K562 (cell line): Measurements from ENCODE around the gene FABP2. TPM values are rescaled to one million over a fixed set of nuclear protein-coding genes. Genes with fewer than 3 reads are reported as not detected.

Source experiments
- ATAC-seq: fragments of 200-7000 bp; cut with Tn5 transposase; 3 replicates; pipeline ENCODE4 v1.9.1; 2020; ENCODE audit warnings: moderate library complexity
- BruUV-seq: library from RNA; stranded (reverse); fragments of 400-500 nt; replicated peaks from 2 replicates; lab custom pipeline; 2021; lab: Mats Ljungman, UMichigan
- CTCF ChIA-PET: fragments of 300-600 bp; formaldehyde crosslinking; extraction: SDS; loops from one replicate; lab custom pipeline; 2021; ENCODE audit warnings: low intra/inter-chr PET ratio; lab: Yijun Ruan, JAX
- POLR2A ChIA-PET: fragments of 300-600, 350-650 bp; sonication (Branson Sonifier 250); formaldehyde crosslinking; extraction: SDS; loops from one replicate; lab custom pipeline; 2021; ENCODE audit warnings: antibody characterized with exemption, inconsistent platforms; lab: Yijun Ruan, JAX
- DNase-seq, 4 experiments: peaks; one replicate each; pipeline versions ENCODE4 v3.0.0 to v3.0.0-alpha.2; 2011 to 2018; ENCODE audit warnings: low spot score in 3 of 4, mixed read lengths in 3 of 4; ENCODE audit errors: extremely low read depth in 1 of 4
- FAIRE-seq: peaks from 2 replicates; lab custom pipeline; 2011; peaks lifted over from hg19 to GRCh38; lab: Jason Lieb, UNC
- H2AFZ ChIP-seq: 2 replicates; pipeline ENCODE4 v1.6.0; 2011; ENCODE audit warnings: low read depth, low read length, control low read depth, inconsistent platforms
- H3K27ac ChIP-seq: fragments of 200-600 bp; 3 replicates; pipeline ENCODE4 v1.8.0; 2011; ENCODE audit warnings: low read depth, mild to moderate bottlenecking, control low read depth, inconsistent platforms, low read length, moderate library complexity, mixed read lengths; ENCODE audit errors: extremely low read depth
- H3K27me3 ChIP-seq, 2 experiments: fragments of 300-600 bp in 1 of 2; 2 replicates in 1 of 2; 3 replicates in 1 of 2; pipeline versions ENCODE4 v1.6.0 to v1.8.0; 2011; ENCODE audit warnings: inconsistent platforms in 2 of 2, low read length in 2 of 2, mild to moderate bottlenecking in 1 of 2, mixed read lengths in 1 of 2, moderate library complexity in 1 of 2; ENCODE audit not compliant: control insufficient read depth in 2 of 2, insufficient read depth in 2 of 2
- H3K36me3 ChIP-seq: fragments of 300-600 bp; 3 replicates; pipeline ENCODE4 v1.8.0; 2011; ENCODE audit warnings: mild to moderate bottlenecking, low read length, inconsistent platforms; ENCODE audit not compliant: control insufficient read depth, insufficient read depth
- H3K4me1 ChIP-seq, 2 experiments: fragments of 200-600 bp in 1 of 2; replicated peaks in 1 of 2; 2 replicates in 1 of 2; 3 replicates in 1 of 2; pipeline versions ENCODE4 v1.5.1 to v1.8.0; 2011; ENCODE audit warnings: inconsistent platforms in 2 of 2, low read length in 2 of 2, mild to moderate bottlenecking in 1 of 2, mixed read lengths in 1 of 2, moderate library complexity in 1 of 2; ENCODE audit not compliant: control insufficient read depth in 2 of 2, insufficient read depth in 2 of 2
- H3K4me2 ChIP-seq: 2 replicates; pipeline ENCODE4 v1.6.1; 2011; ENCODE audit warnings: low read length, control low read depth, inconsistent platforms, mixed read lengths; ENCODE audit not compliant: insufficient read depth
- H3K4me3 ChIP-seq: fragments of 200-600 bp; sonication (generic), shearing (Covaris generic); 2 replicates; pipeline ENCODE4 v1.5.1; 2016; ENCODE audit warnings: control low read depth, inconsistent platforms
- H3K79me2 ChIP-seq: fragments of 200-600 bp; 3 replicates; pipeline ENCODE4 v1.8.0; 2011; ENCODE audit warnings: low read length, inconsistent platforms; ENCODE audit not compliant: control insufficient read depth, insufficient read depth
- H3K9ac ChIP-seq, 2 experiments: 2 replicates each; pipeline versions ENCODE4 v1.6.0 to v1.6.1; 2011; ENCODE audit warnings: low read depth in 2 of 2, low read length in 2 of 2, control low read depth in 1 of 2, inconsistent platforms in 1 of 2, mild to moderate bottlenecking in 1 of 2, mixed read lengths in 1 of 2; ENCODE audit not compliant: insufficient read depth in 1 of 2
- H3K9me1 ChIP-seq: one replicate; pipeline ENCODE4 v1.6.0; 2011; ENCODE audit warnings: inconsistent platforms, mild to moderate bottlenecking, low read length, moderate library complexity; ENCODE audit not compliant: control insufficient read depth, insufficient read depth
- H3K9me3 ChIP-seq: replicated peaks from 2 replicates; pipeline ENCODE4 v1.5.1; 2011; ENCODE audit warnings: low read depth, low read length, inconsistent platforms; ENCODE audit not compliant: control insufficient read depth, insufficient read depth
- H4K20me1 ChIP-seq: replicated peaks from 2 replicates; pipeline ENCODE4 v1.6.1; 2011; ENCODE audit warnings: low read length, inconsistent platforms, mixed read lengths; ENCODE audit not compliant: control insufficient read depth, insufficient read depth
- ARHGAP35 ChIP-seq: fragments of 450-650 bp; IDR thresholded peaks from 2 replicates; pipeline ENCODE4 v1.6.1; 2018; ENCODE audit not compliant: partially characterized antibody
- CBX8 ChIP-seq: fragments of 200-600 bp; sonication (generic); IDR thresholded peaks from 2 replicates; pipeline ENCODE4 v1.6.1; 2012; ENCODE audit warnings: borderline replicate concordance, mixed run types, low read depth, mild to moderate bottlenecking, moderate library complexity, mixed read lengths, low read length, control low read depth, inconsistent platforms; ENCODE audit not compliant: poor library complexity, severe bottlenecking; ENCODE audit errors: extremely low read depth
- EHMT2 ChIP-seq: fragments of 450-650 bp; IDR thresholded peaks from 2 replicates; pipeline ENCODE4 v1.6.1; 2018; ENCODE audit warnings: antibody characterized with exemption
- HEY1 ChIP-seq: fragments of 250-450 bp; sonication (Bioruptor Pico); IDR thresholded peaks from 2 replicates; pipeline ENCODE4 v1.5.0; 2020; ENCODE audit warnings: mild to moderate bottlenecking, moderate library complexity, borderline replicate concordance
- MCM3 ChIP-seq: fragments of 450-650 bp; IDR thresholded peaks from 2 replicates; pipeline ENCODE4 v1.6.1; 2016
- MECOM ChIP-seq: fragments of 250-450 bp; sonication (Bioruptor Pico); IDR thresholded peaks from 2 replicates; pipeline ENCODE4 v1.8.0; 2022; ENCODE audit warnings: inconsistent platforms
- PHB ChIP-seq: fragments of 250-450 bp; sonication (Bioruptor Pico); IDR thresholded peaks from 2 replicates; pipeline ENCODE4 v1.5.0; 2021
- PKNOX1 ChIP-seq: fragments of 450-650 bp; IDR thresholded peaks from 2 replicates; pipeline ENCODE4 v1.6.1; 2016
- PURB ChIP-seq: sonication (generic); formaldehyde crosslinking; IDR thresholded peaks from 2 replicates; pipeline ENCODE4 v1.9.0; 2021; ENCODE audit warnings: low read depth, mild to moderate bottlenecking, missing genetic modification reagents
- SNAPC5 ChIP-seq: fragments of 250-450 bp; sonication (Bioruptor Pico); IDR thresholded peaks from 2 replicates; pipeline ENCODE4 v1.8.0; 2021; ENCODE audit warnings: moderate library complexity, mild to moderate bottlenecking, inconsistent platforms
- USF1 ChIP-seq: sonication (generic); formaldehyde crosslinking; IDR thresholded peaks from 2 replicates; pipeline ENCODE4 v1.9.0; 2022; ENCODE audit warnings: mild to moderate bottlenecking, missing genetic modification reagents
- ZFP30 ChIP-seq: fragments of 250-450 bp; sonication (Bioruptor Pico); IDR thresholded peaks from 2 replicates; pipeline ENCODE4 v1.8.0; 2022; ENCODE audit warnings: moderate library complexity, mild to moderate bottlenecking, inconsistent platforms, borderline replicate concordance
- ZFP36 ChIP-seq: fragments of 150-350 bp; IDR thresholded peaks from 2 replicates; pipeline ENCODE4 v1.6.1; 2018; ENCODE audit warnings: low read length, low read depth; ENCODE audit not compliant: partially characterized antibody
- ZNF124 ChIP-seq: sonication (generic); formaldehyde crosslinking; IDR thresholded peaks from 2 replicates; pipeline ENCODE4 v1.8.1; 2022; ENCODE audit warnings: missing genetic modification reagents
- ZNF143 ChIP-seq: sonication (generic); formaldehyde crosslinking; IDR thresholded peaks from 2 replicates; pipeline ENCODE4 v1.9.0; 2022; ENCODE audit warnings: mild to moderate bottlenecking, missing genetic modification reagents
- ZNF384 ChIP-seq: IDR thresholded peaks from 2 replicates; pipeline ENCODE4 v1.6.1; 2012; ENCODE audit warnings: low read depth, low read length, improper control_type of control experiment
- ZNF507 ChIP-seq: conservative IDR thresholded peaks from 2 replicates; pipeline ENCODE4 v1.6.1; 2017; ENCODE audit warnings: missing genetic modification characterization, missing compliant biosample characterization
- WGBS: fragments of 100-300 bp; shearing (Covaris generic); methylation state at CpG from one replicate; pipeline ENCODE4 v1.1.6; 2016; ENCODE audit warnings: low coverage, mixed read lengths; ENCODE audit not compliant: insufficient coverage; ENCODE audit errors: missing lambda C conversion rate; 5-methylcytosine and 5-hydroxymethylcytosine counted together
- in situ Hi-C: fragments of 300-500 bp; cut with MboI; formaldehyde crosslinking; loops from 4 replicates; pipeline ENCODE4 v1.15.0; 2018; ENCODE audit warnings: inconsistent platforms, mixed read lengths
- intact Hi-C: fragments of 100-400 bp; cut with micrococcal nuclease; formaldehyde crosslinking; loops from 2 replicates; pipeline ENCODE4 v1.14.2; 2022
- polyA plus RNA-seq, 8 experiments: library from polyadenylated mRNA; depleted of rRNA in 4 of 8; stranded (reverse) in 5 of 8; unstranded in 3 of 8; fragments of >200 nt; fragmentation: Nextera tagmentation in 2 of 8; fragmentation: Illumina TruSeq in 1 of 8; extraction: Ambion mirVana in 2 of 8; extraction: Trizol in 1 of 8; gene quantifications; 2 replicates each; pipeline versions ENCODE4 v1.2.1 to v1.2.3, GENCODE V29; 2011 to 2014; ENCODE audit warnings: inconsistent platforms in 1 of 8, missing spikeins in 1 of 8
- total RNA-seq, 7 experiments: library from RNA; depleted of rRNA in 6 of 7; stranded (reverse); fragments of >200 nt in 6 of 7; fragmentation: Illumina TruSeq in 2 of 7; extraction: Trizol in 2 of 7; gene quantifications; 2 replicates each; pipeline versions ENCODE4 v1.2.1 to v1.2.3, GENCODE V29; 2011 to 2021; ENCODE audit warnings: low replicate concordance in 1 of 7

FABP2 gene
- total and polyA plus RNA-seq, 9 of the 15 experiments (the other 6 are each of a cell fraction or from before 2014, with no cell fraction given) = not detected

- ATAC-seq (no peak), DNase-seq (no peak), FAIRE-seq (no peak)
- no peaks in the 10 kb centered on the region for H3K4me1 ChIP-seq
- CTCF ChIA-PET = no interaction called here
- H3K27me3 ChIP-seq = no peaks in the 10 kb centered on the region
- TF ChIP-seq SNAPC5 (CRISPR knock-in tag) (no peak), HEY1 (CRISPR knock-in tag) (no peak), ZFP30 (CRISPR knock-in tag) (no peak), PURB (CRISPR knock-in tag) (no peak), ZNF124 (no peak), ZNF507 (tag) (no peak), USF1 (CRISPR knock-in tag) (no peak), ZNF384 (no peak), ARHGAP35 (no peak), ZNF143 (CRISPR knock-in tag) (no peak), PHB (CRISPR knock-in tag) (no peak), MCM3 (no peak), ZFP36 (no peak), EHMT2 (no peak), MECOM (CRISPR knock-in tag) (no peak), PKNOX1 (no peak), CBX8 (no peak)
- H3K4me3 ChIP-seq = no peak overlapping the region
- H3K4me2 ChIP-seq = no peak overlapping the region
- H3K9me3 ChIP-seq = no peaks in the 10 kb centered on the region
- H3K9me1 ChIP-seq = no peaks in the 10 kb centered on the region
- no peak overlapping the region for H3K27ac ChIP-seq
- H3K79me2 ChIP-seq = no peaks in the 10 kb centered on the region
- WGBS = 0% methylated on average over 1 of the region's 1 CpG
- no peak overlapping the region for H3K9ac ChIP-seq
- POLR2A ChIA-PET = interaction anchor here (0.6 kb wide), 1 partner anchor 19 kb away, joined by 4 read pairs; no protein-coding TSS in a partner anchor
- intact Hi-C loops = no loop called here
- no TSS peak for BruUV-seq
- no peaks in the 10 kb centered on the region for H3K36me3 ChIP-seq
- in situ Hi-C loops = loop anchor here (10.0 kb wide), 1 partner anchor 744 kb away; no protein-coding TSS in a partner anchor
- H2AFZ ChIP-seq = no peak overlapping the region
- no peaks in the 10 kb centered on the region for H4K20me1 ChIP-seq
Observed at GRCh38 chr4:119310826-119311225, 11.1 kb downstream of the FABP2 start.
